ENCODE data around the gene CD80.
"Not testable (repeated sequence)": the region's sequence is repeated elsewhere in the genome, so short reads cannot be mapped to it uniquely, and the experiment has no call there.

Gene CD80

DNA sequence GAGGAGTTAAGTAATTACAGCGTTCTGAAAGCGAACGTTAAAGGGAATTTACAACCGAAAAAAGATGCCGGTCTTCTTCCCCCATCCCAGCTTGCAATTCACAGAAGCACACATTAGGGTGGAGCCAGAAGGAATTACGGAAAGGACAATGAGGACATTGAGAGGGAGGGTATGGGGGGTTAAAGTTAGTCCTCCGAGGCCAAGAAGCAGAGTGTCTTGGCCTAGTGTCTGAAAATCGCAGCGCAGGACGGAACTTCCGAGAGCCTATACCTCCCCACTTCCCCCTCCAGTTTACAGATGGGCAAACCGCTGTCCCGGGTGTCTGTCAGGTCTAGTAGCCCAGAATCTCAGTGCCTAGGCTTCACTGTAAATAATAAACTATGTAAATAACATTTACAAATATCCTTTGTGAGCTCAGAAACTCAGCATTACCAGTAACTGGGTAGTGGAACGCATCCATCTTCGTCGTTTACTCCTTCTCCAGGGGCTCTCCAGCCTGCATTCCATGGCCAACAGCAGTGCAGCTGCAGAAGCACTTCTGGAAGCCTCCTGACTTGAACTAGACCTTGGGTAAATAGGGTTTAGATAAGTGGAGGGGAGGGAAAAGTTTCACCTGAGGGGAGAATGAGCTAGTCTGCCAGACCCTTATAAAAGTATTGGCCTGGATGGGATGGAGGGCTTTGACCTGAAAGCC, 20.8 kb upstream of the CD80 start:
- no peak for FAIRE-seq

DNA sequence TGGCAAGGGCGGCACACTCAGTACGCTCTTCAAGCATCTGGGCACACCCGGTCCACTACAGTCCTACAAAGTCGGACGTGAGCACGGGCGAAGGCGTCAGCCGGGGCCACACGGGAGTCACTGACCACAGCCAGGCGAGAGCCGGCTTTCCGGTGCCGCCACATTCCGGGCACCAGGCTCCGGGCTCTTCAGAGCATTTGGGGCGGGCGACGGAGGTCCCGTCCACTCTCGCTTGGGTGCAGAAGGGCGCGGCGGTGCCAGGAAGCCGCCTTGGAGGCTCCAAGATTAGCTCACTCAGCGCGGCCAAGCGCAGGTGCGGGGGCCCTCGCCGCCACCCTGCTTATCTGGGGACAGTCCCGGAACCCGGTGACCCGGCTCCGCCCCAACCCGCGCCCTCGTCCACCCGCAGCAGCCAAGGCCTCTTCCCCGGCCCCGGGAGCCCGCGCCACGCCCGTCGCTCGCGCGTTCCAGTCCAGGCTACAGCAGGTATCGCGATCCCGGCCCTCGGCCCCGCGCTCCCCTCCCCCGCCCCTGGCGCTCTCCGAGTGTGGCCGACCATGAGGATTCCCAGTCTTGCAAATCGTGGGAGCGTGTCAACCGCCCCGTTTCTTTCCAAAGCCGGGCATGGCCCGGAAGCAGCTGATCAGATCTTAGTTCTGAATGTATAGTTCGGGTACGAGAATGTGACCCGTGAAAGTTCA, 20.1 kb upstream of the CD80 start, which contains the start of gene ADPRH:
ADPRH (plus strand) TSS at position 127 of the 701 bp plus-strand sequence. CDS start 2,678 bp downstream, outside the sequence.
- no peak for FAIRE-seq

DNA sequence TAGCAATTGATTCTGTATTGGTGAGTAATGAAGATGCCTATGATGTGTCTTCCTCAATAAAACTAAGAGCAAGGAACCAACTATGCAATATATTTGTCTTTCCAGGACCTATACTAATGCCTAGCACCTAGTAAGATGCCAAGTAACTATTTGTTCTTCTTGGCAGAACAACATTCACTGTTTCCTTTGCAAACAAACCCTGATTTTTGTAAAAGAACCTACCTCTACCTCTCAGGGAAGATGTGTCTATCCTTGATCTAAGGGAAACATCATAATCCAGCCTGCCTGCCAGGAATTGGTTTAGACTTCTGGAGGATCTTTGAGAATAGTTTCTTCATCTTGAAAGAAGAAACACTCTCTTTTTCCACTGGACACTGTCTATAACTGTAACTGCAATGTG, 16.1 kb upstream of the CD80 start:
- no peak for FAIRE-seq

DNA sequence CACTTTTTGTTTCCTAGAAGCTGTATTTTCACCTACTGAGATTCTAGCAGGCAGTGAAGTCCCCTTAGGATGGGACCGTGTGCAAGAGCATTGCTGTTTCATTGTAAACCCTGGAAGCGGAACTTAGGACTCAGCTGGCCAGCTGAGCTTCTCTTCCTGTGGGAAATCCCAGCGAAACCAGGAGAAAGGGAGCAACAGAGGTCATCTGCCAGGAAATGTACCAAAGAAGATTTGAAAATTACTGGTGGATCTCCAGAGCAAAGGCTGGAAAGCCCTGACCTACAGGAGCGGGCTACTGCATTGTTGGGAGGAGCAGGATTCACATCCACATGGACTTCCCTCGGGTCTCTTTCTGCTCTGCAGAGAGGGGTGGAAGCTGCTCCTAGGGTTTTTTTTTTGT, 12.3 kb upstream of the CD80 start:
- FAIRE-seq: no peak

DNA sequence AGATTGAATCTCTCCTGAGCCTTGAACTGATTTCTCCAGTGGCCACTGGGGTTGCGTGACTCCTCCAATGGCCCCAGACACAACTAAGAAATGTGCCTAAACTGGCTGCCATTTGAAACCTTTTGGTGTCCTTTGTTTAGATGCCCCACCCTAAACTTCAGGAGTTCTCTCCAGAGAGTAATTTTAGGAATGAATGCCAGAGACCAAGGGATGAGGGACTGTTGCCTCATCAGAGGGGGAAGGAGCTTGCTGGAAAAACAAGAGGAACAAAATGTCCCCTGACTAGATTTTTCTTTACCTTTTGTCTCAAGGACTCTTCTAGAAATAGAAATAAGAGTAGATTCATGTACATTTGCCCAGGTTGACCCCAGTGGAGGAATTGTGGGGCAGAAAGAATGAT, 11.8 kb upstream of the CD80 start:
- no peak for FAIRE-seq

DNA sequence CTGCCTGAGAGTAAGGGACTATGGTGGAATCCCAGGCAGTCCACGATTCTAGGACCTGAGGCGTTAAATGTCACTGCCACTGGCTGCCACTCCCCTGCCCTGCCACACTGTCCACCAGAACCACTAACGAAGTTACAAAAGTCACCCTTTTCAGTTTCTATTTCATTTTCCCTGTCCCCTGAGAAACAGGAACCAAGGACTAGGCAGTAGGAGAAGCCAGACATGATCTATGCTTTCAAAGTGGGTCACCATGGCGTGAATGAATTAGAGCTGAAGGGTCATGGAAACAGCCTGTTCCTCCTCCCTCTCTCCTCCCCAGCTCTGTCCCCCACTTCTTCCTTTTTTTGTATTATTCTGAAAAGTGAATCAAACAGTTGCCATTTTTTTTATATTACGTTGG, 10.8 kb upstream of the CD80 start:
- FAIRE-seq: no peak

DNA sequence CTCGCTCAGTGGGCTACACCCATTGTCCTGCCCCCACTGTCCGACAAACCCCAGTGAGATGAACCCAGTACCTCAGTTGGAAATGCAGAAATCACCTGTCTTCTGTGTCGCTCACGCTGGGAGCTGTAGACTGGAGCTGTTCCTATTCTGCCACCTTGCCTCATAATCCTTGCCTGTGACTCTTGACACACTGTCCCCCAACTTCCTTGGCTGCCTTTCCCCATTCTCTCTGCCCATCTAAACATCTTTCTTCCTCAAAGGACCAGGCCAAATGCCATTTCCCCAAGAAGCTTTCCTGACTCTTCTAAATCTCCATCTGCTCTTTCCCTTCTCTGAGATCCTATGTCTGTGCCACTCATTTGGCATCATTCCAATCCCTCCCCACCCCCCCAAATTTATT, 9.7 kb upstream of the CD80 start:
- FAIRE-seq: no peak

DNA sequence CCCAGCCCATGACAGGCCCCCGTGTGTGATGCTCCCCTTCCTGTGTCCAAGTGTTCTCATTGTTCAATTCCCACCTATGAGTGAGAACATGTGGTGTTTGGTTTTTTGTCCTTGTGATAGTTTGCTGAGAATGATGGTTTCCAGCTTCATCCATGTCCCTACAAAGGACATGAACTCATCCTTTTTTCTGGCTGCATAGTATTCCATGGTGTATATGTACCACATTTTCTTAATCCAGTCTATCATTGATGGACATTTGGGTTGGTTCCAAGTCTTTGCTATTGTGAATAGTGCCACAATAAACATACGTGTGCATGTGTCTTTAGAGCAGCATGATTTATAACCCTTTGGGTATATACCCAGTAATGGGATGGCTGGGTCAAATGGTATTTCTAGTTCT, 3.9 kb upstream of the CD80 start:
- not testable (repeated sequence) for FAIRE-seq

DNA sequence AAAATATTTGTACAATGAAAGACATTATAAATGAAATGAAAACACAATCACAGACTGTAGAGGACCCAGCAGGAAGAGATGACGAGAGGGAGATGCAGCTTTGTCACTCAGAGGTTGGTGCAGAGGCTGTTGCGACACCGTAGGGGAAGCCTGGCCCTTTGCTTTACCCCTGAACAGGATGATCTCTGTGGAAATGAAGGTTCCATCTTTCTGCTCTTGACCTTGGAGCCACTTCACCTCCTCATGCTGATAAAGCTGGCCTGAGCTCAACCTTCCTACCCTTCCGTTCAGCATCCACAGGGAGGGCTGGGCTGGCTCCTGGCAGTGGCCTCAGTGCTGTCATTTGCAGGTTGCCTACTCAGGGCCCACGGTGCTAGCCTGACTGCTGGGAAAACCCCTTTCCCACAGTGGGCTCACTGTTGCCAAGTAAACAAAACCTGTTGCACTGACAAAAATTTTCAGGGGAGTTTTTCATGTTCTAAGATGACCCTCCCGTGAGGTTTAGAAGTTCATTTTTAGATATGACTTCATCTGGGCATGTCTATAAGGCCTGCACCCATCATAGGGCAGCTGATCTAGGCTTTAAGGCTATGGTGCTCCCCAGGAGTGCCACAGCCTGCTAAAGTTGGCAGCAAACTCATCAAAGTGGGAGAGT, 3.0 kb upstream of the CD80 start:
- FAIRE-seq: no peak

DNA sequence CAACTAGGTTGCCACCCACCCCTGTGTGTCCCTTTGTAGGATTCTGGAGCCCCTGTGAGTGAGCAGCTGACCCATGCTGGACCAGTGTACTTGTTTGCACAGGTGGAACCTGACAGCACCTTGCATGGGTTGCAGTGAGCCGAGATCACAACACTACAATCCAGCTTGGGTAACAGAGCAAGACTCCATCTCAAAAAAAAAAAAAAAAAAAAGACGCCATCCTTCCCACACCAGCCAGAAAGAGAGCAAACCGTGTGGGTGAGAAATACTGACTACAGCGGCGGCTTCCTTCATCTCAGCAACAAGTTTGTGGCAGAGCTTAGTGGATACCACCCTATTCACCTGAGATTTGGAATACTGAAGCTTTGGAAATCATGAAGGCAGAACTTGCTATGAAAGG, 746 bp upstream of the CD80 start:
- no peak for FAIRE-seq

DNA sequence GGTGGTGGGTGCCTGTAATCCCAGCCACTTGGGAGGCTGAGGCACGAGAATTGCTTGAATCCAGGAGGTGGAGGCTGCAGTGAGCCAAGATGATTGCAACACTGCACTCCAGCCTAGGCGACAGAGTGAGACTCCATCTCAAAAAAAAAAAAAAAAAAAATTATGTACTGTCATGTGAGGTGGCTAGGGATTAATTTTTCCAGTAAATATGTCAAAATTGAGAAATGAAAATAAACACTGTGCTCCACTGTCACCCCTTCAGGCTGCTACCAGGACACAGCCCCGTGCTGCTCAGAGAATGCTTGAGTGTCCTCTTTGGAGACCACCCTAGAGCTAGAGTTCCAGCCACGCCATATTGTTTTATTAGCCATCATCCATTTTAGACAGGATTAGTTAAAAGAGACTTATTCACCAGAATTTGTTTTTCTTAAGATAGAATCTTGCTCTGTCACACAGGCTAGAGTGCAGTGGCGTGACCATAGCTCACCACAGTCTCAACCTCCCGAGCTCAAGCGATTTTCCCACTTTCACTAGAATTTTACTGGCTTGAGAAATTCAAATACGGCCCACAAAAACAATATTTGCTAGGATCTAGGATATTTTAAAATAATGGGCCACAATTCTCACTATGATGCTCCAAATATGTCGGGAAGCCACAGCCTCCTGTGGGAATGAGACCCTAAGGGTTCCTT, 642 bp downstream of the CD80 start:
- no peak for FAIRE-seq

DNA sequence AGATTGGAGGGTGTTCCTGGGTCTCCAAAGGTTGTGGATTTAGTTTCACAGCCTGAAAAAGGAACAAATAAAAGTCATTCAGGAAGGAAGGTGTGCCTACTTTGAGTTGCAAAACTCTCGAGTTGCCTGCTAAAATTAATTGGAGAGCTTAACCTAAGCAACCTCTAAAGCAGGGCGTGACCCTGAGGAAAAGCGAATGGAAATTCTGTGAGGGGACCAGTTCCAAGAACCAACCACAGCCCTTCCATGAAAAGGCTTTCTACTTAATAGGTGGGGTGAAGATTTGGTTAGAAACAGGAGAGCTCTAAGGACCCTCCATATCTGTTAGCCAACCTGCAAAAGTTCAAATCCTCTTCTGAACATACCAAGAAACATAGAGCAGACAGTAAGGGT, 1.5 kb downstream of the CD80 start:
- FAIRE-seq: no peak

DNA sequence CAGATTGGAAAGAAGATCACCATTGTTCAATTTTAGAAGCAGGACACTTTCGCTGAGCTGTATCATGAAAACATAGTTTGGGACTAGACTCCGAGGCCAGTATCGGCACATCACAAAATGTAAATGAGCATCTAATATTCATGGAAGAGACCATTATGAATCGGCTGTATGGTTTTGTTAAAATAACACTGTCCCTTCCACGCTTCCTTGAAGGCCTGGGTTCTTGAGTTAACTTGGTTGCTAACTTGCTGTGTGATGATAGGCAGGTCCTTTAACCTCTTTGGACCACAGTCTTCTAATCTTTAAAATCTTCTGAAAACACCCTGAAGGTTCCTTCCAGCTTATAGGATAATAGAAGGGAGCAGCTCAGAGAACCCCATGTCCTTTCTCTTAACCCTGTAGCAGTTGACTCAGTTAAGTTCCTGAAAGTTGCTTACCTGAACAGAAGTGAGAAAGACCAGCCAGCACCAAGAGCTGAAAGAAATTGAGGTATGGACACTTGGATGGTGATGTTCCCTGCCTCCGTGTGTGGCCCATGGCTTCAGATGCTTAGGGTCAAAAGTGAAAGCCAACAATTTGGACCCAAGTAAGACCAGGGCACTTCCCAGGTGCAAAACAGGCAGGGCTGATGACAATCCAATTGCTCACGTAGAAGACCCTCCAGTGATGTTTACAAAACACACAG, 2.1 kb downstream of the CD80 start:
- no peak for FAIRE-seq

DNA sequence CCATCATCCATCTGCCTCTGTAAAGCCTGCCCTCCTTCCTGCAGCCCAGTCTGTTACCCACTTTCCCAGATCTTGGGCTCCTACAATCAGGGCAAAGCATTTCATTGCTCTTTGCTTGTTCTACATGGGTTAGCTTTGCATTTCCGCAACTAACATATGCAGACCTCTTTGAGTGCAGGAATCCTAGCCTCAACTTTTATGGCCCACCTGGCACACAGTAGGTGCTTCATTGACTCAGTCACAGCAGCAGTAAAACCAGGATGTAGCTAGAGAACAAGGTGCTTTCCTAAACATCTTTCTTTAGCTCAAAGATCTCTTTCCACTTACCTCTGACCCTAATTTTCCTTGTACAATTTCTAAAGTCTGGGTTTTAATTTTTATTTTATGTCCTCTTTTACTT, 3.5 kb downstream of the CD80 start:
- FAIRE-seq: no peak

DNA sequence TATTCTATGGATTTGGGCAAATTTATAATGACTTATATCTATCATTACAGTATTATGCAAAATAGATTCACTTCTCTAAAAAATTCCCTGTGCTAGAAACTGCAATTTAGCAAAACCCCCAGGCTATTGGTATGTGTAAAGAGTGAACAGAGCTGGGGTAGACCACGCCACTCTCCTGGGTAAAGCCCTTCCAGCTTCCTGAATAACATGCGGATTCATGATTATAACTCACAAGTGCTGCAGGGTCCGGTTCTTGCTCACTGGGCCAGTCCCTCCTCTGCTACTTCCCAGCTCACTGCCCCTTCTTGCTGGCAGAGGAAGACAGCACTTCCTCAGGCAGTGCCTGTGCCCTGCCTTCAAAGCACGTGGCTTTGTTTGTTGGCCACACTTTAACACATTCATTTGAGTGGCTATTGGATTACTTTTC, 4.1 kb downstream of the CD80 start:
- no peak for FAIRE-seq

DNA sequence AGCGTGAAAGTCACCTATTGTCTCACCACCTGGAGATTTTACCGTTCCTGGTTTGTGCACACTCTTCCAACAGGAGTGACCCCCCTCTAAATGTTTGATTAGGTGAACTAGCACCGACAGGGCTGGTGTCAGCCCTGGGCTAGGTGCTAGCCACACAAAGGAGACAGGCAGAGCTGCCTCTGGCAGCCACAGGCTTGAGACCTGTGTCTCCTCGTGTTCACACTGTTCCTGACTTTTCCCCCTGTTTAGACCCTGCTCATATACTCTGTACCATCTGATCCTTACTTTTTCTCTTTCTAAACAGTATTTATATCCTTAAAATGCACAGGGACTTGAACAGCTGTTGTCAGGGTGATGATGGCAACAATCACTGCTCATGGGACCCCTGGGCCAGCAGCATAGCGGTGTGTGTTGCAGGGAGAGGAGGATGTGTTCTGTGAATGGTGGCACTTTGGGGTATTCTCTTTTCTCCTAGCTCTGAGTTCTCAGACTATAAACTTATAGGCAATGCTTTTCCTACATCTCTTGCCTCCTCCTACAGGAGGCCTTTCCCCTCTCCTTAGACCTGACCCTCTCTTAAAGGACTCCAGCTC, 5.5 kb downstream of the CD80 start:
- FAIRE-seq: no peak

DNA sequence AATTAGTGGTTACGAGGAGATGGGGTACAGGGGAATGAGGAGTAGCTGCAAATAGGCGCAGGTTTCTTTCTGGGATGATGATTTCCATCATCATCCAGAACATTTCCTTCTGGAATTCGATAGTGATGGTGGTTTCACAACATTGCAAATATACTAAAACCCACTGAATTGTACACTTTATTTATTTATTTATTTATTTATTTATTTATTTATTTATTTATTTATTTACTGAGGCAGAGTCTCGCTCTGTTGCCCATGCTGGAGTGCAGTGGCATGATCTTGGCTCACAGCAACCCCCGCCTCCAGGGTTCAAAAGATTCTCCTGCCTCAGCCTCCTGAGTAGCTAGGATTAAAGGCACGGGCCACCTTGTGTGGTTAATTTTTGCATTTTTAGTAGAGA, 6.5 kb downstream of the CD80 start:
- FAIRE-seq: not testable (repeated sequence)

DNA sequence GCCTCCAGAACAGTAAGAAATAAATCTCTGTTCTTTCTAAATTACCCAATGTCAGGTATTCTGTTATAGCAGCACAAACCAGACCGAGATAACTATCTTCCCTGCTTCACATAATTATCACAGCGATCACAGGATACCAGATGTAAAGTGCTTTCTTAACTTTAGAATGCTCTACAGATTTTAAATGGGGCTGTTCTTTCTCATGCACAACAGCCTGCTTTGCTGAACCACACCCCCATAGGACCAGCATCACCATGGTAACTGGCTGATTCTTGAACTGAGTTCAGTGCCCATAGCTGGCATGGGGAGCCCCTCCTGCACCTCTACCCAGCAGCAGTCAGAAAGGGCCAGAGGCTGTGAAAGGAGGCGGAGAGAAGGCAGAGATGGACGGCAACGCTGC, 7.8 kb downstream of the CD80 start:
- no peak for FAIRE-seq

DNA sequence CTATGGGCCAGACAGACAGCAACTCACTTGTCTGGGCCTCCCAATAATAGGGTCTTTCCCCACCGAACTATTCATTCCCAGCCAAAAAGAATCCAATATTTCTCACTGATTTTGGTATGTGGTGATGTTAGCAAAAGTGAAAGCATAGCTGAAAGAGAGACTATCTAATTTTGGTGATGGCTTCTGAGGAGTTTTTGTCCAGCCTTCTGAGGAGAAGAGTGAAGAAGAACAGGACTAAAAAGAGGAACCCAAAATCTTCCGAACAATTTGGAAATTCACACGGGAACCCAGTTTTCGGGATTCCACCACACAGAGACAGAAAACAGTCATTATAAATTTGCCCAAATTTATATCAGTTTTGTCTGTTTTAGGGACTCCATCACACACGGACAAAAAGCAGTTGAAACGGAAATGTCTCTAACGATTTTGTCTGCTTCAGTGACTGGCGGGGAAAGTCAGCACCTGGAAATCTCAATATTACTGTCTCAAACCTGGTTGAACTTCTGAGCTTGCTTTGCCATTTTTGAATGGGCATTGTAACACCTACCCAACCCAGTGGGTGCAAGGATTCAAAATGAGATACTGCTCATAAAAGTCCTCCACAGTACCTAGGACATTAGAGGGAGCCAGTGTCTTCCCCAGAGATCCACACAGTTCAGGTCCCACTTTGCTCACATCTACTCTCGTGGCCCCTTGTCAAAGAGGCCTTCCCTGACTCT, 9.1 kb downstream of the CD80 start:
- FAIRE-seq: no peak

DNA sequence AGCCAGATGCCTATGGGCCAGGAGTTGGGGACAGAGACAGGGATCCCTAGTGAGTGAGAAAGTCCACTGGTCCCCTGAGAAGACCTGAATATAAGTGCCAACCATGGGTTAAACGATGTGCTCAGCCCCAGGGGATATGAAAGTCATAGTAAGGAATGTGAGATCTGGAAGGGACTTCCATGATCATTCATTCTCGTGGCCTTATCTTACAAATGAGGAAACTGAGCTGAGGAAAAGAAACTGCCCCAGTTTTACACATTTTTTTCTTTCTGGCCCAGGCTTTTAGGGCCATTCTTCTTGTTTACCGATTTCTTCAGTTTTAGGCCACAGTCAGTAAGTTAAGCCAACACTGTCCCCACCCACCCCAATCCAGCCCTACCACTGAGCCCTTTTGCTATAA, 11.1 kb downstream of the CD80 start:
- FAIRE-seq: no peak

DNA sequence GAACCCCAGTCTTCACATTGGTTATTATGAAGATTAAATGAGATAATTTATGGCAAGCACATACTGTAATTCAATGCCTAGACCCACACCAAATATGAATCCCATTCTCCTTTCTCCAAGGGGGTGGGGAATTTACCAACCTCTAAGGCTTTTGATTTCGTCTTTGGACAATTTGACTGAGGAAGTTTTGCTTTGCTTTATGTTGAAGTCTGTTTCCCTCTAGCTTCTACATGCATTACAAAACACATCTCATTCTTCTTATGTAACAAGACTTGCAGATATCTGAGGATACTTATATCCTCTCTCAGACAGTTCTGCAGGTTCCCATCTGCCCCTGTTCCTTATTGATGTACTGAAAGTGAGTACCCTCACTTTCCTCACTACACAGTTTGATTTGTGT, 12.2 kb downstream of the CD80 start:
- no peak for FAIRE-seq

DNA sequence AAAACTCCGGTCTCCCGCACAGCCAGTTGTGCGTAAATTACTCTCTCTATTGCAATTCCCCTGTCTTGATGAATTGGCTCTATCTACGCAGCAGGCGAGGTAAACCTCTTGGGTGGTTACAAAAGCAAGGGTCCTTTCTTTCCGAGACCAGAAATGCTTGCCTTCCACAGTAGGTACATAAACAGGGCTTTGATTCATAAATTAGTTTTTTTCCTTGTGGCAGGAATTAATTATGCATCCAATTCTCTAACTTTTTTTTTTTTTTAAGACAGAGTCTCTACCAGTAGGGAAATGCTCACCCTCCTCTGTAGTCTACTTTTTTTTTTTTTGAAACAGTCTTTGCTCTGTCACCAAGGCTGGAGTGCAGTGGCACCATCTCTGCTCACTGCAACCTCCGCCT, 16.3 kb downstream of the CD80 start:
- no peak for FAIRE-seq
